H9 (cell line): ENCODE results near the gene AMOTL1. TPM values are rescaled to one million over a fixed set of nuclear protein-coding genes. Genes with fewer than 3 reads are reported as not detected.

Experiments
- DNase-seq: peaks from one replicate; pipeline ENCODE4 v3.0.0-alpha.2; 2017
- H2AFZ ChIP-seq: one replicate; pipeline ENCODE4 v1.6.1; 2013; ENCODE audit warnings: mild to moderate bottlenecking, low read length, control low read depth, moderate library complexity
- H2AK5ac ChIP-seq: 2 replicates; pipeline ENCODE4 v1.6.1; 2013; ENCODE audit warnings: low read length, control low read depth, mixed read lengths; ENCODE audit not compliant: insufficient read length
- H2BK120ac ChIP-seq: one replicate; pipeline ENCODE4 v1.6.1; 2013; ENCODE audit warnings: low read depth, mild to moderate bottlenecking, low read length, control low read depth, inconsistent platforms; ENCODE audit not compliant: poor library complexity, severe bottlenecking
- H2BK12ac ChIP-seq: 2 replicates; pipeline ENCODE4 v1.6.1; 2013; ENCODE audit warnings: low read length, control low read depth, mixed read lengths, low read depth; ENCODE audit not compliant: insufficient read length
- H2BK15ac ChIP-seq: 2 replicates; pipeline ENCODE4 v1.6.1; 2013; ENCODE audit warnings: low read depth, low read length, control low read depth
- H2BK20ac ChIP-seq: one replicate; pipeline ENCODE4 v1.6.1; 2013; ENCODE audit warnings: low read depth, mild to moderate bottlenecking, low read length, control low read depth, inconsistent platforms; ENCODE audit not compliant: poor library complexity, severe bottlenecking
- H2BK5ac ChIP-seq: 2 replicates; pipeline ENCODE4 v1.6.1; 2013; ENCODE audit warnings: low read length, control low read depth, mixed read lengths; ENCODE audit not compliant: insufficient read length
- H3K14ac ChIP-seq: 2 replicates; pipeline ENCODE4 v1.6.1; 2013; ENCODE audit warnings: low read length, control low read depth; ENCODE audit not compliant: insufficient read depth
- H3K18ac ChIP-seq: 2 replicates; pipeline ENCODE4 v1.6.1; 2013; ENCODE audit warnings: low read depth, mild to moderate bottlenecking, mixed read lengths, low read length, control low read depth; ENCODE audit not compliant: insufficient read length
- H3K23ac ChIP-seq: 2 replicates; pipeline ENCODE4 v1.6.1; 2013; ENCODE audit warnings: low read length, control low read depth, mixed read lengths, low read depth; ENCODE audit not compliant: insufficient read length
- H3K23me2 ChIP-seq: 2 replicates; pipeline ENCODE4 v1.6.1; 2013; ENCODE audit warnings: low read depth, mild to moderate bottlenecking, mixed read lengths, low read length, control low read depth; ENCODE audit not compliant: insufficient read length, poor library complexity, severe bottlenecking
- H3K27ac ChIP-seq: 2 replicates; pipeline ENCODE4 v1.5.1; 2013; ENCODE audit warnings: low read length, control low read depth, mixed read lengths, low read depth; ENCODE audit not compliant: insufficient read length
- H3K27me3 ChIP-seq: 2 replicates; pipeline ENCODE4 v1.6.1; 2013; ENCODE audit warnings: low read length, control low read depth, inconsistent platforms; ENCODE audit not compliant: insufficient read depth
- H3K4ac ChIP-seq: 2 replicates; pipeline ENCODE4 v1.6.1; 2013; ENCODE audit warnings: low read depth, mild to moderate bottlenecking, control low read depth, inconsistent platforms, low read length, moderate library complexity
- H3K4me1 ChIP-seq: 2 replicates; pipeline ENCODE4 v1.6.1; 2013; ENCODE audit warnings: low read length, control low read depth, inconsistent platforms; ENCODE audit not compliant: insufficient read depth
- H3K4me2 ChIP-seq: 2 replicates; pipeline ENCODE4 v1.6.1; 2013; ENCODE audit warnings: low read length, control low read depth, mixed read lengths; ENCODE audit not compliant: insufficient read length, insufficient read depth
- H3K56ac ChIP-seq: 2 replicates; pipeline ENCODE4 v1.6.1; 2013; ENCODE audit warnings: low read depth, mild to moderate bottlenecking, mixed read lengths, low read length, control low read depth; ENCODE audit not compliant: insufficient read length
- H3K79me1 ChIP-seq: 2 replicates; pipeline ENCODE4 v1.6.1; 2013; ENCODE audit warnings: low read depth, mild to moderate bottlenecking, moderate library complexity, low read length, control low read depth, inconsistent platforms; ENCODE audit not compliant: insufficient read depth, poor library complexity, severe bottlenecking
- H3K79me2 ChIP-seq: 2 replicates; pipeline ENCODE4 v1.6.1; 2013; ENCODE audit warnings: low read length, control low read depth, inconsistent platforms; ENCODE audit not compliant: insufficient read depth
- H3K9ac ChIP-seq: 2 replicates; pipeline ENCODE4 v1.6.1; 2013; ENCODE audit warnings: low read length, control low read depth, mixed read lengths; ENCODE audit not compliant: insufficient read length; ENCODE audit errors: extremely low read depth
- H3K9me3 ChIP-seq: one replicate; pipeline ENCODE4 v1.6.1; 2013; ENCODE audit warnings: low read depth, low read length, inconsistent platforms; ENCODE audit not compliant: control insufficient read depth
- H3T11ph ChIP-seq: one replicate; pipeline ENCODE4 v1.6.1; 2013; ENCODE audit warnings: mild to moderate bottlenecking, low read length, control low read depth, inconsistent platforms
- H4K20me1 ChIP-seq: one replicate; pipeline ENCODE4 v1.6.1; 2013; ENCODE audit not compliant: control insufficient read depth, insufficient read length, insufficient read depth
- H4K5ac ChIP-seq: 2 replicates; pipeline ENCODE4 v1.6.1; 2013; ENCODE audit warnings: low read depth, mild to moderate bottlenecking, mixed read lengths, low read length, control low read depth; ENCODE audit not compliant: insufficient read length
- H4K8ac ChIP-seq: replicated peaks from 2 replicates; pipeline ENCODE4 v1.6.1; 2013; ENCODE audit warnings: low read length, control low read depth, mixed read lengths, low read depth; ENCODE audit not compliant: insufficient read length
- H4K91ac ChIP-seq: 2 replicates; pipeline ENCODE4 v1.6.1; 2013; ENCODE audit warnings: low read depth, mild to moderate bottlenecking, moderate library complexity, mixed read lengths, low read length, control low read depth; ENCODE audit not compliant: insufficient read length
- H3K27ac Mint-ChIP-seq, 3 experiments: 2 replicates in 2 of 3; 3 replicates in 1 of 3; pipeline ENCODE4 v1.8.0; 2020 to 2021; ENCODE audit warnings: mixed read lengths in 3 of 3, mild to moderate bottlenecking in 1 of 3, moderate library complexity in 1 of 3
- H3K27me3 Mint-ChIP-seq: 2 replicates; pipeline ENCODE4 v1.8.0; 2021; ENCODE audit warnings: low read depth, mild to moderate bottlenecking, moderate library complexity, mixed read lengths
- H3K36me3 Mint-ChIP-seq, 3 experiments: 2 replicates in 2 of 3; 3 replicates in 1 of 3; pipeline ENCODE4 v1.8.0; 2020 to 2021; ENCODE audit warnings: low read depth in 3 of 3, mixed read lengths in 3 of 3; ENCODE audit not compliant: insufficient read depth in 1 of 3
- H3K4me1 Mint-ChIP-seq, 2 experiments: 2 replicates each; pipeline ENCODE4 v1.8.0; 2020; ENCODE audit warnings: mixed read lengths in 2 of 2
- H3K4me3 Mint-ChIP-seq, 2 experiments: 2 replicates in 1 of 2; 3 replicates in 1 of 2; pipeline ENCODE4 v1.8.0; 2020 to 2021; ENCODE audit warnings: mild to moderate bottlenecking in 2 of 2, mixed read lengths in 2 of 2, moderate library complexity in 1 of 2
- H3K9me3 Mint-ChIP-seq, 2 experiments: 2 replicates in 1 of 2; 3 replicates in 1 of 2; pipeline ENCODE4 v1.8.0; 2020; ENCODE audit warnings: mild to moderate bottlenecking in 2 of 2, mixed read lengths in 2 of 2, moderate library complexity in 1 of 2
- CTCF ChIP-seq: fragments of 200-600 bp; sonication (generic); conservative IDR thresholded peaks from 3 replicates; pipeline ENCODE4 v1.8.0; 2021; ENCODE audit warnings: antibody characterized with exemption, mild to moderate bottlenecking
- WGBS: extraction: QIAGEN DNeasy Blood & Tissue Kit; methylation state at CpG from one replicate; pipeline ENCODE4 v1.1.7; 2013; ENCODE audit warnings: missing lambda C conversion rate, low lambda C conversion rate, mixed read lengths; ENCODE audit not compliant: insufficient read length; ENCODE audit errors: extremely low coverage; 5-methylcytosine and 5-hydroxymethylcytosine counted together
- total RNA-seq: library from RNA; stranded (reverse); gene quantifications from 2 replicates; pipeline ENCODE4 v1.2.1, GENCODE V29; 2021

AMOTL1 gene
- total RNA-seq, 1 experiment from 2014 or later, result 18.5 TPM

- no peak for DNase-seq
- Histone ChIP-seq H3K79me2 (no peaks in the 10 kb centered on the region), H3K56ac (no peak overlapping the region), H2AK5ac (no peak overlapping the region), H3K79me1 (no peaks in the 10 kb centered on the region), H3K4me2 (no peak overlapping the region), H3K14ac (no peak overlapping the region), H2BK120ac (no peak overlapping the region), H3K9me3 (no peaks in the 10 kb centered on the region), H4K8ac (no peak overlapping the region), H2BK15ac (no peak overlapping the region), H2BK20ac (no peak overlapping the region), H2BK5ac (no peak overlapping the region), H4K91ac (no peak overlapping the region), H2BK12ac (no peak overlapping the region), H3T11ph (no peak overlapping the region), H3K27me3 (no peaks in the 10 kb centered on the region), H4K20me1 (no peaks in the 10 kb centered on the region), H3K9ac (no peak overlapping the region), H3K27ac (no peak overlapping the region), H3K4me1 (no peaks in the 10 kb centered on the region), H2AFZ (no peak overlapping the region), H3K18ac (no peak overlapping the region), H3K4ac (no peak overlapping the region), H3K23me2 (no peaks in the 10 kb centered on the region), H4K5ac (no peak overlapping the region), H3K23ac (no peak overlapping the region)
- Mint-ChIP-seq H3K4me1 (no peaks in the 10 kb centered on the region), H3K9me3 (no peaks in the 10 kb centered on the region), H3K27ac (peak overlapping the region in 1 of 3 experiments; percentile 63; a peak in 1 of 7 replicates), H3K4me3 (no peak overlapping the region), H3K36me3 (peaks cover 14 to 26% (median 23%) of the 10 kb centered on the region in 3 experiments; a peak in 6 of 7 replicates), H3K27me3 (no peaks in the 10 kb centered on the region)
- WGBS, result no CpG with 5 or more reads among the region's 4 CpGs
- TF ChIP-seq CTCF, result no peak
Measured at GRCh38 chr11:94834911-94835593, 66.9 kb downstream of the AMOTL1 start.
